T-cell (primary cell): ENCODE data around the gene TTC7B. TPM values are rescaled to one million over a fixed set of nuclear protein-coding genes. Genes with fewer than 3 reads are reported as not detected.

Experiments used
- ATAC-seq, 4 experiments: fragments of 200-7000 bp in 3 of 4; fragments of 150-1000 bp in 1 of 4; cut with Tn5 transposase; replicated peaks in 1 of 4; 1 replicate in 3 of 4; 2 replicates in 1 of 4; pipeline ENCODE4 v1.10.0; 2021; ENCODE audit warnings: moderate library complexity in 3 of 4, mild to moderate bottlenecking in 2 of 4, moderate number of reproducible peaks in 1 of 4
- CTCF ChIA-PET, 2 donors: fragments of 300-600 bp; sonication (Branson Sonifier 250); formaldehyde crosslinking; loops; one replicate each; lab custom pipeline; 2022; ENCODE audit warnings: antibody characterized with exemption in 2 of 2; lab: Charles Lee
- POLR2A ChIA-PET, 2 donors: fragments of 300-600 bp; sonication (Branson Sonifier 250); formaldehyde crosslinking; loops; one replicate each; lab custom pipeline; 2022; ENCODE audit warnings: antibody characterized with exemption in 2 of 2; lab: Charles Lee
- DNase-seq, 35 experiments: peaks; one replicate each; pipeline versions ENCODE4 v3.0.0 to v3.0.0-alpha.2; 2013 to 2023
- H3K27ac ChIP-seq: one replicate; pipeline ENCODE4 v1.5.1; 2013; ENCODE audit warnings: low read length
- H3K27me3 ChIP-seq, 2 experiments: replicated peaks in 1 of 2; 1 replicate in 1 of 2; 2 replicates in 1 of 2; pipeline versions ENCODE4 v1.6.1 to v1.7.0; 2013; ENCODE audit warnings: low read length in 1 of 2, mixed read lengths in 1 of 2; ENCODE audit not compliant: control insufficient read depth in 2 of 2, insufficient read depth in 2 of 2; ENCODE audit errors: extremely low read depth in 1 of 2
- H3K36me3 ChIP-seq, 2 donors: 1 replicate in 1 of 2; 2 replicates in 1 of 2; pipeline versions ENCODE4 v1.6.1 to v1.7.0; 2013; ENCODE audit warnings: low read length in 1 of 2; ENCODE audit not compliant: control insufficient read depth in 2 of 2, insufficient read depth in 1 of 2; ENCODE audit errors: extremely low read depth in 1 of 2
- H3K4me1 ChIP-seq, 2 experiments: 1 replicate in 1 of 2; 2 replicates in 1 of 2; pipeline versions ENCODE4 v1.6.1 to v1.7.0; 2013; ENCODE audit warnings: low read length in 2 of 2, mixed read lengths in 1 of 2; ENCODE audit not compliant: insufficient read depth in 2 of 2, control insufficient read depth in 1 of 2; ENCODE audit errors: extremely low read depth in 1 of 2
- H3K4me3 ChIP-seq, 2 donors: 1 replicate in 1 of 2; 2 replicates in 1 of 2; pipeline versions ENCODE4 v1.5.1 to v1.7.0; 2013; ENCODE audit warnings: mild to moderate bottlenecking in 2 of 2, low read length in 1 of 2, moderate library complexity in 1 of 2; ENCODE audit not compliant: control insufficient read depth in 1 of 2; ENCODE audit errors: extremely low read depth in 1 of 2
- H3K9me3 ChIP-seq: 2 replicates; pipeline ENCODE4 v1.7.0; 2013
- H3K27ac Mint-ChIP-seq, 2 donors: one replicate each; pipeline ENCODE4 v1.8.0; 2020 to 2021; ENCODE audit warnings: mild to moderate bottlenecking in 2 of 2, mixed read lengths in 2 of 2
- H3K27me3 Mint-ChIP-seq, 2 donors: one replicate each; pipeline ENCODE4 v1.8.0; 2021 to 2022; ENCODE audit warnings: mixed read lengths in 2 of 2
- H3K36me3 Mint-ChIP-seq: one replicate; pipeline ENCODE4 v1.8.0; 2021; ENCODE audit warnings: mixed read lengths
- H3K4me1 Mint-ChIP-seq, 3 donors: one replicate each; pipeline ENCODE4 v1.8.0; 2020 to 2022; ENCODE audit warnings: mixed read lengths in 3 of 3, mild to moderate bottlenecking in 1 of 3
- H3K4me3 Mint-ChIP-seq, 3 donors: one replicate each; pipeline ENCODE4 v1.8.0; 2020 to 2022; ENCODE audit warnings: mild to moderate bottlenecking in 3 of 3, mixed read lengths in 3 of 3, moderate library complexity in 3 of 3
- H3K9me3 Mint-ChIP-seq, 3 donors: one replicate each; pipeline ENCODE4 v1.8.0; 2020 to 2022; ENCODE audit warnings: mixed read lengths in 3 of 3
- WGBS: methylation state at CpG from one replicate; pipeline ENCODE4 v1.1.5; 2013; ENCODE audit warnings: missing lambda C conversion rate; ENCODE audit not compliant: insufficient coverage; 5-methylcytosine and 5-hydroxymethylcytosine counted together
- total RNA-seq, 35 experiments: library from RNA in 6 of 35; stranded (reverse) in 6 of 35; fragments of 120-200 nt in 1 of 35; gene quantifications; one replicate each; pipeline versions ENCODE4 v1.2.1 to v1.2.4 and lab custom pipeline; 2013 to 2026

Gene TTC7B
- total RNA-seq, 5 donors from 2014 or later (not counting 1 experiment from before 2014, with no cell fraction given), result 1.5 to 2.6 (median 1.7) TPM

- CTCF ChIA-PET, result no interaction called here
- H3K4me1 ChIP-seq, result no peaks in the 10 kb centered on the region
- no peak for DNase-seq
- POLR2A ChIA-PET, result interaction anchor here in 1 of 2 donors (0.6 kb wide), 1 partner anchor 242 kb away, joined by 6 read pairs; no protein-coding TSS in a partner anchor
- H3K36me3 ChIP-seq, result no peaks in the 10 kb centered on the region
- no peaks in the 10 kb centered on the region for H3K27me3 Mint-ChIP-seq
- 87% methylated on average over 3 of the region's 6 CpGs for WGBS
- no peak for ATAC-seq
- H3K36me3 Mint-ChIP-seq, result no peaks in the 10 kb centered on the region
- no peaks in the 10 kb centered on the region for H3K9me3 ChIP-seq
- no peak overlapping the region for H3K27ac Mint-ChIP-seq
- H3K9me3 Mint-ChIP-seq, result no peaks in the 10 kb centered on the region
- H3K4me3 ChIP-seq, result no peak overlapping the region
- H3K27ac ChIP-seq, result no peak overlapping the region
- peaks cover 0 to 9% of the 10 kb centered on the region in 2 experiments for H3K27me3 ChIP-seq
- H3K4me3 Mint-ChIP-seq, result no peak overlapping the region
- H3K4me1 Mint-ChIP-seq, result no peaks in the 10 kb centered on the region
These were observed 272.4 kb downstream of the TTC7B start for GRCh38 chr14:90543876-90544275.

GRCh38 chr14:90541076-90541634, 275.1 kb downstream of the TTC7B start:
- ATAC-seq (no peak), DNase-seq (no peak)
- Mint-ChIP-seq H3K36me3 (no peaks in the 10 kb centered on the region), H3K27me3 (no peaks in the 10 kb centered on the region), H3K9me3 (no peaks in the 10 kb centered on the region), H3K27ac (no peak overlapping the region), H3K4me1 (no peaks in the 10 kb centered on the region), H3K4me3 (no peak overlapping the region)
- Histone ChIP-seq H3K36me3 (no peaks in the 10 kb centered on the region), H3K27ac (no peak overlapping the region), H3K9me3 (no peaks in the 10 kb centered on the region), H3K4me1 (no peaks in the 10 kb centered on the region), H3K4me3 (no peak overlapping the region), H3K27me3 (peaks cover 0 to 5% of the 10 kb centered on the region in 2 experiments)
- CTCF ChIA-PET, result no interaction called here
- 93% methylated on average over 24 of the region's 26 CpGs for WGBS
- POLR2A ChIA-PET, result no interaction called here

GRCh38 chr14:90540437-90540836, 275.8 kb downstream of the TTC7B start:
- ATAC-seq (no peak), DNase-seq (no peak)
- ChIA-PET POLR2A (no interaction called here), CTCF (no interaction called here)
- H3K9me3 Mint-ChIP-seq, result no peaks in the 10 kb centered on the region
- H3K27me3 Mint-ChIP-seq, result no peaks in the 10 kb centered on the region
- no peak overlapping the region for H3K27ac Mint-ChIP-seq
- Histone ChIP-seq H3K27me3 (peaks cover 0 to 5% of the 10 kb centered on the region in 2 experiments), H3K4me3 (no peak overlapping the region), H3K27ac (no peak overlapping the region), H3K9me3 (no peaks in the 10 kb centered on the region), H3K36me3 (no peaks in the 10 kb centered on the region), H3K4me1 (no peaks in the 10 kb centered on the region)
- H3K4me1 Mint-ChIP-seq, result no peaks in the 10 kb centered on the region
- no peaks in the 10 kb centered on the region for H3K36me3 Mint-ChIP-seq
- WGBS, result no CpG with 5 or more reads among the region's 4 CpGs
- no peak overlapping the region for H3K4me3 Mint-ChIP-seq

GRCh38 chr14:90539996-90540395, 276.2 kb downstream of the TTC7B start:
- no peak overlapping the region for H3K27ac ChIP-seq
- no peaks in the 10 kb centered on the region for H3K9me3 ChIP-seq
- no CpG with 5 or more reads among the region's 12 CpGs for WGBS
- H3K36me3 ChIP-seq, result no peaks in the 10 kb centered on the region
- ATAC-seq (no peak), DNase-seq (no peak)
- Mint-ChIP-seq H3K27me3 (no peaks in the 10 kb centered on the region), H3K27ac (no peak overlapping the region), H3K4me3 (no peak overlapping the region), H3K9me3 (no peaks in the 10 kb centered on the region), H3K36me3 (no peaks in the 10 kb centered on the region), H3K4me1 (no peaks in the 10 kb centered on the region)
- H3K4me1 ChIP-seq, result no peaks in the 10 kb centered on the region
- POLR2A ChIA-PET, result no interaction called here
- CTCF ChIA-PET, result no interaction called here
- H3K27me3 ChIP-seq, result peaks cover 0 to 5% of the 10 kb centered on the region in 2 experiments
- H3K4me3 ChIP-seq, result no peak overlapping the region

GRCh38 chr14:90539496-90539775, 276.8 kb downstream of the TTC7B start:
- Histone ChIP-seq H3K9me3 (no peaks in the 10 kb centered on the region), H3K4me1 (no peaks in the 10 kb centered on the region), H3K4me3 (no peak overlapping the region), H3K27ac (no peak overlapping the region), H3K27me3 (peaks cover 0 to 4% of the 10 kb centered on the region in 2 experiments), H3K36me3 (no peaks in the 10 kb centered on the region)
- H3K27me3 Mint-ChIP-seq, result no peaks in the 10 kb centered on the region
- no peaks in the 10 kb centered on the region for H3K4me1 Mint-ChIP-seq
- WGBS, result 75% methylated on average over 3 of the region's 3 CpGs
- ATAC-seq (no peak), DNase-seq (no peak)
- H3K36me3 Mint-ChIP-seq, result no peaks in the 10 kb centered on the region
- H3K9me3 Mint-ChIP-seq, result no peaks in the 10 kb centered on the region
- H3K27ac Mint-ChIP-seq, result no peak overlapping the region
- ChIA-PET CTCF (no interaction called here), POLR2A (no interaction called here)
- H3K4me3 Mint-ChIP-seq, result no peak overlapping the region

GRCh38 chr14:90538716-90539495, 277.3 kb downstream of the TTC7B start:
- WGBS, result 94% methylated on average over 12 of the region's 13 CpGs
- H3K9me3 ChIP-seq, result no peaks in the 10 kb centered on the region
- CTCF ChIA-PET, result no interaction called here
- peaks cover 0 to 2% of the 10 kb centered on the region in 2 experiments for H3K4me1 ChIP-seq
- no peak overlapping the region for H3K4me3 Mint-ChIP-seq
- no peaks in the 10 kb centered on the region for H3K9me3 Mint-ChIP-seq
- DNase-seq, result no peak
- no peaks in the 10 kb centered on the region for H3K36me3 Mint-ChIP-seq
- H3K27me3 ChIP-seq, result peaks cover 0 to 7% of the 10 kb centered on the region in 2 experiments
- ATAC-seq, result no peak
- H3K4me3 ChIP-seq, result no peak overlapping the region
- H3K36me3 ChIP-seq, result no peaks in the 10 kb centered on the region
- H3K27me3 Mint-ChIP-seq, result no peaks in the 10 kb centered on the region
- POLR2A ChIA-PET, result no interaction called here
- H3K27ac Mint-ChIP-seq, result no peak overlapping the region
- peaks cover 0 to 1% (median 0%) of the 10 kb centered on the region in 3 donors for H3K4me1 Mint-ChIP-seq
- no peak overlapping the region for H3K27ac ChIP-seq
